CD8-positive, alpha-beta memory T cell (primary cell): ENCODE results near the gene PSAT1. TPM values are rescaled to one million over a fixed set of nuclear protein-coding genes. Genes with fewer than 3 reads are reported as not detected.

Experiments
- CTCF ChIA-PET: fragments of 350-600 bp; sonication (Branson Sonifier 250); formaldehyde crosslinking; loops from one replicate; lab custom pipeline; 2021; ENCODE audit warnings: antibody characterized with exemption; lab: Charles Lee
- POLR2A ChIA-PET: fragments of 350-600 bp; sonication (Branson Sonifier 250); formaldehyde crosslinking; loops from one replicate; lab custom pipeline; 2021; ENCODE audit warnings: antibody characterized with exemption; lab: Charles Lee
- DNase-seq, 5 donors: peaks; one replicate each; pipeline versions ENCODE4 v3.0.0 to v3.0.0-alpha.2; 2020 to 2022; ENCODE audit warnings: mixed read lengths in 1 of 5
- H3K27ac ChIP-seq: one replicate; pipeline ENCODE4 v1.7.0; 2013; ENCODE audit warnings: low read depth, mild to moderate bottlenecking, low read length, moderate library complexity
- H3K27me3 ChIP-seq: 2 replicates; pipeline ENCODE4 v1.7.0; 2013; ENCODE audit warnings: low read length, mild to moderate bottlenecking; ENCODE audit not compliant: insufficient read depth, poor library complexity, severe bottlenecking
- H3K36me3 ChIP-seq: 2 replicates; pipeline ENCODE4 v1.7.0; 2013; ENCODE audit warnings: mild to moderate bottlenecking, low read length, moderate library complexity; ENCODE audit not compliant: insufficient read depth
- H3K4me1 ChIP-seq: 2 replicates; pipeline ENCODE4 v1.7.0; 2013; ENCODE audit warnings: mild to moderate bottlenecking, low read length, moderate library complexity; ENCODE audit not compliant: insufficient read depth
- H3K4me3 ChIP-seq: 2 replicates; pipeline ENCODE4 v1.7.0; 2013; ENCODE audit warnings: mild to moderate bottlenecking, low read length
- H3K9me3 ChIP-seq: 2 replicates; pipeline ENCODE4 v1.7.0; 2013; ENCODE audit warnings: mild to moderate bottlenecking, low read length
- H3K27ac Mint-ChIP-seq, 8 donors: one replicate each; pipeline ENCODE4 v1.8.0; 2020 to 2021; ENCODE audit warnings: mixed read lengths in 8 of 8, mild to moderate bottlenecking in 6 of 8, inconsistent platforms in 3 of 8, moderate library complexity in 3 of 8
- H3K27me3 Mint-ChIP-seq, 2 donors: one replicate each; pipeline ENCODE4 v1.8.0; 2020 to 2021; ENCODE audit warnings: mixed read lengths in 2 of 2, mild to moderate bottlenecking in 1 of 2, moderate library complexity in 1 of 2
- H3K36me3 Mint-ChIP-seq, 3 donors: one replicate each; pipeline ENCODE4 v1.8.0; 2020 to 2021; ENCODE audit warnings: mixed read lengths in 3 of 3, inconsistent platforms in 1 of 3, mild to moderate bottlenecking in 1 of 3
- H3K4me1 Mint-ChIP-seq, 3 donors: one replicate each; pipeline ENCODE4 v1.8.0; 2020 to 2021; ENCODE audit warnings: mixed read lengths in 3 of 3, inconsistent platforms in 1 of 3, mild to moderate bottlenecking in 1 of 3
- H3K4me3 Mint-ChIP-seq, 7 donors: one replicate each; pipeline ENCODE4 v1.8.0; 2020 to 2021; ENCODE audit warnings: mixed read lengths in 7 of 7, mild to moderate bottlenecking in 6 of 7, moderate library complexity in 4 of 7, inconsistent platforms in 2 of 7
- H3K9me3 Mint-ChIP-seq, 5 donors: one replicate each; pipeline ENCODE4 v1.8.0; 2020 to 2022; ENCODE audit warnings: mixed read lengths in 5 of 5, mild to moderate bottlenecking in 3 of 5, moderate library complexity in 2 of 5, inconsistent platforms in 1 of 5
- polyA plus RNA-seq: library from polyadenylated mRNA; unstranded; fragments of 300-500 nt; fragmentation: Illumina TruSeq; gene quantifications from one replicate; pipeline ENCODE4 v1.2.3, GENCODE V29; 2021
- total RNA-seq, 2 experiments: library from RNA; stranded (reverse); gene quantifications; one replicate each; pipeline ENCODE4 v1.2.3, GENCODE V29; 2021

Gene PSAT1
- total and polyA plus RNA-seq, 3 experiments from 2014 or later = 11.6 to 93.4 (median 89.0) TPM

DNA sequence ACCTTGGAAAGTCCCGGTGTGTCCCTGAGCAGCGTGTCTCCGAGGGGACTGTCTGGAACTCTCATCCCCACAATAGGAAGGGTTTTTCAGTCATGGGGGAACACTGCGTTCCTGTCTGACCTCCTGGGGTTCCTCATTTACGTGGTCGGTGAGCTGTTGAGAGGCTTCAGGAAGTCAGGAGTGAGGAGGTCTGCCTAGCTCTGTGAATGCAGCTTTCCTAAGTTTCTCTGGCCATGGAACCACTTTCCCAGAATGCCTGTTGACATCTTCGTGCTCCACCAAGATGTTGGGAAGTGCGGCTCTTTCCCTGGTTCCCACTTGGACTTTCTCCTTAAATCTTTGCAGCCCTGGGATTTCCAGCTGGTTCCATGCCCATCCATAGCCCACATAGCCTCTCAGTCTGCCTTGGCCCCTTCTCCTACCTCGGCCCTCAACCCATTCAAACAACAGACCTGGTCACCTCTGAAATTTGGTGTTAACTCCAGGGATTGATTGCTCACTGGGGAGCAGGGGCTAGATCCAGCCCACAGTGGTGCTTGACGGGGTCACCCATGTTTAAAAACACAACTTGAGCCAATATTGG is 27.2 kb downstream of the PSAT1 start:
- ChIA-PET CTCF (interaction anchor here (0.9 kb wide), 1 partner anchor 45 kb away, joined by 3 read pairs; no protein-coding TSS in a partner anchor), POLR2A (no interaction called here)
- no peaks in the 10 kb centered on the region for H3K36me3 ChIP-seq

DNA sequence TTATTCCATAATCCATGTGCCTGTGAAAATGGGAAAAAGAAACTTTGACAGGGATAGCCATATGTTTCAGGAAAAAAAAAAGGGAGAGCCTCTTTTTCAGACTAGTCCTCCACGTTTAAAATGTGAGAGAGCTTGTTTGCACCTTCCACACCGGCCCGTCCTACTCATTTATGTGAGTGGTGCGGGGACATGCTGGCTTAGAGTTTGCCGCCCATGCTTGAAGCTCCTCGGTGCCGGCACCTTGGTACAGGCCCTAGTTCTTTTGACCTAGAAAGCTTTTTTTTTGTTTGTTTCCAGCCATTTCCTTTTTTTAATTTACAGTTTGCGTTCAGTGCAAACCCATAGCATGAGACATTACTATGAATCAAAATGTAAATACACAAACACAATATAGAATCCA is 27.8 kb downstream of the PSAT1 start:
- Histone ChIP-seq H3K36me3 (no peaks in the 10 kb centered on the region), H3K4me3 (no peak overlapping the region), H3K4me1 (no peaks in the 10 kb centered on the region), H3K9me3 (no peaks in the 10 kb centered on the region), H3K27me3 (no peaks in the 10 kb centered on the region), H3K27ac (no peak overlapping the region)
- DNase-seq = no peak
- H3K27me3 Mint-ChIP-seq = no peaks in the 10 kb centered on the region
- CTCF ChIA-PET = interaction anchor here (0.9 kb wide), 1 partner anchor 45 kb away, joined by 3 read pairs; no protein-coding TSS in a partner anchor
- peaks cover 8 to 14% (median 14%) of the 10 kb centered on the region in 3 donors for H3K36me3 Mint-ChIP-seq
- H3K9me3 Mint-ChIP-seq = no peaks in the 10 kb centered on the region
- no peak overlapping the region for H3K4me3 Mint-ChIP-seq
- POLR2A ChIA-PET = no interaction called here
- H3K27ac Mint-ChIP-seq = no peak overlapping the region
- no peaks in the 10 kb centered on the region for H3K4me1 Mint-ChIP-seq

More for the DNA sequence above, 27.2 kb downstream of the PSAT1 start:
- Mint-ChIP-seq H3K4me1 (no peaks in the 10 kb centered on the region), H3K27me3 (no peaks in the 10 kb centered on the region), H3K36me3 (peaks cover 13 to 19% (median 16%) of the 10 kb centered on the region in 3 donors), H3K9me3 (no peaks in the 10 kb centered on the region), H3K4me3 (no peak overlapping the region), H3K27ac (no peak overlapping the region)
- DNase-seq = no peak
- Histone ChIP-seq H3K9me3 (no peaks in the 10 kb centered on the region), H3K27me3 (no peaks in the 10 kb centered on the region), H3K4me3 (no peak overlapping the region), H3K4me1 (no peaks in the 10 kb centered on the region), H3K27ac (no peak overlapping the region)

DNA sequence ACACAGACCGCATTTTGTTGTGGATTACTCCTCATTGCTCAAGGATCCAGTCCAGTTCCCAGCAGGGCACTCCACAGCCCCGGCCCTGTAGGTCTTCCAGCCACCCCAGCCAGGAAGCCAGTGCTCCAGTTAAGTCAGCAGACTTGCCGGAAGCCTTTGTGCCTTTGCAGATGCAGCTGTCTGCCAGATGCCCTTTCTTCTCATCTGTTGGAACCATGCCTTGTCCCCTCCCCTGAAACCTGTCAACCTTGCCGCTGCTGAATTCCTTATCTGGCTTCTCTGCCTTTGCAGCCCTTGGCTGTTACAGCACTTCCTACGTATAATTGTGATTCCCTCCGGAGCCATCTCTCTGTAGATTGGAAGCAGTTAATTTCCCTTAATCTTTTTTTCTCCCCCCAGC is 28.4 kb downstream of the PSAT1 start:
- H3K4me3 Mint-ChIP-seq = no peak overlapping the region
- Histone ChIP-seq H3K27me3 (no peaks in the 10 kb centered on the region), H3K4me1 (no peaks in the 10 kb centered on the region), H3K9me3 (no peaks in the 10 kb centered on the region), H3K36me3 (no peaks in the 10 kb centered on the region), H3K4me3 (no peak overlapping the region), H3K27ac (no peak overlapping the region)
- no peaks in the 10 kb centered on the region for H3K27me3 Mint-ChIP-seq
- DNase-seq = no peak
- peaks cover 9 to 12% (median 12%) of the 10 kb centered on the region in 3 donors for H3K36me3 Mint-ChIP-seq
- no peaks in the 10 kb centered on the region for H3K9me3 Mint-ChIP-seq
- POLR2A ChIA-PET = no interaction called here
- CTCF ChIA-PET = no interaction called here
- H3K27ac Mint-ChIP-seq = peak overlapping the region in 1 of 8 donors; percentile 23
- H3K4me1 Mint-ChIP-seq = no peaks in the 10 kb centered on the region

DNA sequence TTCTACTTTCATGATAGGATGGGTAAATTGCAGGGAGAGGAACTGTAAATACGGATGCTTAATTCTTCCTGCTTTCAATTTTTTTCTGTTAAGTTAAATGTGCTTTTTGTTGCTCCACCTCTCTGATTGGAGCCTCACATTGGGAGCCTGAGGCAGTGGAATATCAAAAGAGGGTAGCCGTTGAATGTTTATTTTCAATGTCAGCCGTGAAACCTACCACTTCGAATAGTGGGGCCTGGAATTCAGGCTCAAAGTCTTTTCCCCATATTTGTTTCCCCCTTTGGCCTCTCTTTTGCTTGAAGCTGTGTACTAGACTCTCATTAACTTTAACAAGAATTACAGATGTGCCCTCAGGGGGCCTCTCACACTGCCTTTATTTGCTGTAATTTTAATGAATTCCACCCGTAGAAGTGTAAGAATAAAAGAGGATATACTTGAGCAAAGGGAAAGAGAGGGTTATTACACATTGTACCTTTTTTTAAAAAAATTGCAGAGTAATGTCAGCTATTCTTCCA is 29.0 kb downstream of the PSAT1 start:
- ChIA-PET CTCF (no interaction called here), POLR2A (no interaction called here)
- Mint-ChIP-seq H3K27ac (no peak overlapping the region), H3K27me3 (no peaks in the 10 kb centered on the region), H3K36me3 (peaks cover 6 to 12% (median 12%) of the 10 kb centered on the region in 3 donors), H3K9me3 (no peaks in the 10 kb centered on the region), H3K4me1 (no peaks in the 10 kb centered on the region), H3K4me3 (no peak overlapping the region)
- Histone ChIP-seq H3K27ac (no peak overlapping the region), H3K4me1 (no peaks in the 10 kb centered on the region), H3K9me3 (no peaks in the 10 kb centered on the region), H3K36me3 (no peaks in the 10 kb centered on the region), H3K27me3 (no peaks in the 10 kb centered on the region), H3K4me3 (no peak overlapping the region)
- no peak for DNase-seq

DNA sequence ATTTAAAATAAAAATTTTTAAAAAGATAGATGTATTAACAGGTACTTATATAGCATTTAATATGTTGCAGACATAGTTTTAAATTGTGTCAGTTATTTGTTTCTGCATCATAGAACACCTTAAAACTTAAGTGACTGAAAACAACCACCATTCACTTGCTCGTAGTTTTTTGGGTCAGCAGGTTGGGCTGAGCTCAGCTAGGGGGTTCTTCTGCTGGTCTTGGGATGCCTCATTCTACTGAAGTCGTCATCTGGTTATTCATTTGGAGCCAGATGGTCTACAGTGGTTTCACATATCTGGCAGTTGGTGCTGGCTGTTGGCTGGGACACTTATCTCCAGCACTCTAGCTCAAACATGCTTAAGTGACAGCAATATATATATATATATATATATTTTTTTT is 29.6 kb downstream of the PSAT1 start:
- H3K36me3 ChIP-seq = no peaks in the 10 kb centered on the region
- POLR2A ChIA-PET = no interaction called here
- H3K4me3 ChIP-seq = no peak overlapping the region
- no peak overlapping the region for H3K27ac Mint-ChIP-seq
- DNase-seq = no peak
- CTCF ChIA-PET = no interaction called here
- no peaks in the 10 kb centered on the region for H3K4me1 ChIP-seq
- H3K36me3 Mint-ChIP-seq = peaks cover 4 to 12% (median 12%) of the 10 kb centered on the region in 3 donors
- no peaks in the 10 kb centered on the region for H3K9me3 Mint-ChIP-seq
- H3K27me3 ChIP-seq = no peaks in the 10 kb centered on the region
- no peak overlapping the region for H3K4me3 Mint-ChIP-seq
- no peaks in the 10 kb centered on the region for H3K27me3 Mint-ChIP-seq
- no peaks in the 10 kb centered on the region for H3K9me3 ChIP-seq
- no peaks in the 10 kb centered on the region for H3K4me1 Mint-ChIP-seq
- no peak overlapping the region for H3K27ac ChIP-seq

DNA sequence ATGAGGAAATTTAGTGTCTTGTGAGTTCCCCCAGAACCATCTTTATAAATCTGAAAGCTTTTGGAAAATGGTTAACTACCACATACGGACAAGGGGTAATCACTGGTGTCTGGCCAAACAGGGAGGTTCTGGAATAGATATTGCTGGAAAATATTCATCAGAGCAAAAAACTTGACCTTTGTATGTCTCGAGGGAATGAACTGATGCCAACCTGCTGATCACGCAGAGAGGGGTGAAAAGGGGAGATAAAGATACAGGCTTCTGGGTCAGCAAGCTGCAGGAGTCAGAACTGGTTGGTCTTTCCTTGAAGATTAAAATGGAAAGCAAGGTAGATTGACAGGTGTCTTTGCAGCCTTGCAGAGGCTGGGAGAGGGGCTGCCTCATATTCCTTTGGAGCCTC is 35.5 kb downstream of the PSAT1 start:
- no peaks in the 10 kb centered on the region for H3K9me3 ChIP-seq
- no peaks in the 10 kb centered on the region for H3K4me1 ChIP-seq
- no peak for DNase-seq
- H3K36me3 Mint-ChIP-seq = peaks cover 4 to 33% (median 9%) of the 10 kb centered on the region in 3 donors
- H3K4me1 Mint-ChIP-seq = no peaks in the 10 kb centered on the region
- H3K36me3 ChIP-seq = no peaks in the 10 kb centered on the region
- H3K27ac Mint-ChIP-seq = no peak overlapping the region
- no peak overlapping the region for H3K4me3 Mint-ChIP-seq
- CTCF ChIA-PET = no interaction called here
- no peaks in the 10 kb centered on the region for H3K27me3 ChIP-seq
- H3K4me3 ChIP-seq = no peak overlapping the region
- H3K27ac ChIP-seq = no peak overlapping the region
- H3K9me3 Mint-ChIP-seq = peaks cover 7 to 18% (median 10%) of the 10 kb centered on the region in 5 donors
- H3K27me3 Mint-ChIP-seq = peaks cover 1 to 12% of the 10 kb centered on the region in 2 donors
- POLR2A ChIA-PET = no interaction called here

DNA sequence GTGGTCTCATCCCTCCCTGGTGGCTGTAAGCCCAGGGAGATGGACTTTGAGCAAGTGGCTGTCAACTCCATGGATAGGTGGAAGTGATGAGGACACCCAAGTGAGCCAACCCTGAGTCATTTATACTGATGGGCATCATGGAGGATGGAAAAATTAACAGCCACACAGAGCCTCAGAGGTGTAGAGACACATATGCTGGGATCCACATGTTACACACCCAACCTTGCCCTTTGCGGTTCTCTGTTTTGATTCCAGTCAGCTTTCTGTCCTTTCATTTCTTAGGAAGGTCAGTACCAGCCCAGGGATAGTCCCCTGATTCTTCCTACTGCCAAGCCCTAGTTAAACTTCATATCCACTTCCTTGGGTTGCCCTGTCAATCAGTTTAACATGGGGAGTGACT is 51.9 kb downstream of the PSAT1 start:
- Mint-ChIP-seq H3K27ac (no peak overlapping the region), H3K9me3 (peaks cover 0 to under 1% (median 0%) of the 10 kb centered on the region in 5 donors), H3K36me3 (peaks cover 0 to 2% (median 0%) of the 10 kb centered on the region in 3 donors), H3K4me3 (no peak overlapping the region), H3K4me1 (peaks cover 11 to 19% (median 13%) of the 10 kb centered on the region in 3 donors), H3K27me3 (peaks cover 6 to 10% of the 10 kb centered on the region in 2 donors)
- ChIA-PET CTCF (no interaction called here), POLR2A (no interaction called here)
- Histone ChIP-seq H3K36me3 (no peaks in the 10 kb centered on the region), H3K27me3 (no peaks in the 10 kb centered on the region), H3K9me3 (no peaks in the 10 kb centered on the region), H3K27ac (no peak overlapping the region), H3K4me1 (peaks cover 8% of the 10 kb centered on the region), H3K4me3 (no peak overlapping the region)
- DNase-seq = no peak

DNA sequence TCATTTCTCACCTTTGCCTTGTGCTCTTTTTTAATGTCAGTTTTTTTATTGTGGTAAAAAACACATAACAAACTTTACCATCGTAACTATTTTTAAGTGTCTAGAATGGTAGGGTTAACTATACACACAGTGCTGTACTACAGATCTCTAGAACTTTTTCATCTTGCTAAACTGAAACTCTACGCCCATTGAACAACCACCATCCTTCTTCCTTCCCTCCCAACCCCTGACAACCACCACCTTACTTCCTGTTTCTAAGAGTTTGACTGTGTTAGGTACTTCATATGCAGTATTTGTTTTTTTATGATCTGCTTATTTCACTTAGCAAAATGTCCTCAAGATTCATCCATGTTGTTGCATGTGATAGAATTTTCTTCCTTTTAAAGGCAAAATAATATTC is 54.9 kb downstream of the PSAT1 start:
- Mint-ChIP-seq H3K36me3 (peaks cover 0 to 2% (median 0%) of the 10 kb centered on the region in 3 donors), H3K27ac (peak overlapping the region in 4 of 8 donors; percentile 1 to 57 (median 18)), H3K9me3 (no peaks in the 10 kb centered on the region), H3K4me3 (peak overlapping the region in 2 of 7 donors; percentile 29 to 43), H3K27me3 (peaks cover 4% of the 10 kb centered on the region in 2 donors), H3K4me1 (peaks cover 11 to 19% (median 13%) of the 10 kb centered on the region in 3 donors)
- Histone ChIP-seq H3K27me3 (no peaks in the 10 kb centered on the region), H3K4me3 (no peak overlapping the region), H3K4me1 (peaks cover 8% of the 10 kb centered on the region), H3K27ac (no peak overlapping the region), H3K9me3 (no peaks in the 10 kb centered on the region), H3K36me3 (no peaks in the 10 kb centered on the region)
- CTCF ChIA-PET = no interaction called here
- peak in 2 of 5 donors; percentile 9 to 36 for DNase-seq
- POLR2A ChIA-PET = no interaction called here
